Measurements from ENCODE around the gene PGD.
"Not testable (repeated sequence)": the region's sequence is repeated elsewhere in the genome, so short reads cannot be mapped to it uniquely, and the experiment has no call there.

The PGD gene

DNA sequence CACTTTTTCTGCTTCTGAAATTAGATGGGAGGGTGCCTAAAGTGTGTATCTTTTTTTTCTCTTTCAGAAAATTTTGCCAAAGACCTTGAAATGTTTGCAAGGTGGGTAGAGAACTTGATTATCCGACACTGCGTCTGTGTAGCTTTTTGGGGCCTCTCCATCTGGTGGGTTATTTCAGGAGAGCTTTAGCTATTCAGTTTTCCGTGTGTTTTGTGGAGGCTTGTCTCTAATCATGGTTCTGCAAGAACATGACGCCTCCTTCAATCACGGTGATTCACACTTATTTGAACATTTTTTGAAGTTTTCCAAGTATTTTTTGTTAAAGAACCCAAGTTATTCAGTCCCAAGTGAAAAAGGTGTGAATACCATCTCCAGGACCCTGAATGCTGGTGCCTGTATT, 35.7 kb downstream of the PGD start:
- DNase-seq (ENCODE audit: low read depth in 2 of 2), result no peak

DNA sequence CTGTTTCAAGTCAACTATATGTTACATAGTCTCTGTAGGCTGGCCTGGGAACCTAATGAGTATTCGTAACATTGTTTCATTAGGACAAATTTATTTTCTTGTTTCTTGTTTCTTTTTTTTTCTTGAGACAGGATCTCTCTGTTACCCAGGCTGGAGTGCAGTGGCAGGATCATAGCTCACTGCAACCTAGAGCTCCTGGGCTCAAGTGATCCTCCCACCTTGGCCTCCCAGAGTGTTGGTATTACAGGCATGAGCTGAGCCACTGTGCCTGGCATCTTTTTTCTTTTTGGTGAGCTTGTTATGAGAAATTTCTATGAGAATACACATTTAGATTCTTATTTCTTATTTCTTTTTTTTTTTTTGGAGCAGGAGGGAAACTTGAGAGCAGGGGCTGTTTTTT, 38.2 kb downstream of the PGD start:
- no peak for DNase-seq (ENCODE audit: low read depth in 2 of 2)

DNA sequence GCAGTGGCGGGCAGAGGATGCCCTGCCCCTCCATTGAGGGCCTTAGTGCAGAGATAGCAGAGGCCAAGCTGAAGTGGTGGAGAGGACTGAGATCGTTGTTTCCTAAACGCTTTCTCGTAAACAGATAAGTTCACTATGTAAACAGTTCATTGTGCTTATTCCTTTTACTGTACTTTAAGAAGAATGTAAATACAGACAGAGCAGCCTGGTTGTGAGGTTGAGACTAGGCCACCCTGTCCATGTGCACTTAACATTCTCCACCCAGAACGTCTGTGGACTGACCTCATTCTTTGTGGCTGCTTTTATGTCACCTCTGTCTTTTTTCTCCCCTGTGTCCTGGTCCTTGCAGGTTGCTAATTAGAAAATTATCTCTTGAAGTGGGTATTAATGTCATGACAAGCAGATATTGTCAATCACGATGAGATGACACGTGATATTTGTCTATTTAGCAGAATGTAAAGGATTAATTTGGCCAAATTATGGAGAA, 39.9 kb downstream of the PGD start:
- no peak for DNase-seq (ENCODE audit: low read depth in 2 of 2)

DNA sequence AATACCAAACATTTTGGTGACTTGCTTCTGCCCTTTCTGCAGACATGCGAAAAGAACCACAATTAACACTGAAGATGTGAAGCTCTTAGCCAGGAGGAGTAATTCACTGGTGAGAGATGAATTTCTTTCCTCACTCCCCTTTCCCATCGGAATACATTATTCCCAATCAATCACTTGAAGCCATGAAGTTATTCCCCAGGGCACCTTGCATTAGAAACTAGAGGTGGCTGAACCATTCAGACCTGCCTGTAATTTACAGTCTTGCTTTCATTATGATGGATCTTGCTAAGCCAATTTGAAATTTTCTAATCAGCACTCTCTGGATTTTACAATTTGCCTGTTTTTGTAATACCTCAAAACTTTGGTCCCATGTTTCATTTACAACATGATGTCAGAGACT, 41.4 kb downstream of the PGD start:
- DNase-seq (ENCODE audit: low read depth in 2 of 2), result no peak

DNA sequence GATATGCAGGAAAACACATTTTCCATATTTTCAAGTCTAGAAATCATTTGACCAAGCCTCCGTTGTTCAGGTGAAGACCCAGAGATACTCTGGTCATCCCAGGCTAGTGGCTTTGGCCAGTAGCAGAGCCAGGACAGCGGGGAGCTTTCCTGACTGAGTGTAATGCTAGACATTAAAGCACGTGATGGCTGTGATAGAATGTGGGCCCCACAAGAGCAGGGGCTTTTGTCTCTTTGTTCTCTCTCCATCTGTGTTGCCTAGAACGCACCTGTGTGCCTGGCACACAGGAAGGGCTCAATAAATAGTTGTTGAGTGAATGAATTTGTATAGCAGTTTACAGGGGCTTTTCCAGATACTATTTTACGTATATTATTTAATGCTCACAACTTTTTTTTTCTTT, 41.9 kb downstream of the PGD start:
- no peak for DNase-seq (ENCODE audit: low read depth in 2 of 2)

DNA sequence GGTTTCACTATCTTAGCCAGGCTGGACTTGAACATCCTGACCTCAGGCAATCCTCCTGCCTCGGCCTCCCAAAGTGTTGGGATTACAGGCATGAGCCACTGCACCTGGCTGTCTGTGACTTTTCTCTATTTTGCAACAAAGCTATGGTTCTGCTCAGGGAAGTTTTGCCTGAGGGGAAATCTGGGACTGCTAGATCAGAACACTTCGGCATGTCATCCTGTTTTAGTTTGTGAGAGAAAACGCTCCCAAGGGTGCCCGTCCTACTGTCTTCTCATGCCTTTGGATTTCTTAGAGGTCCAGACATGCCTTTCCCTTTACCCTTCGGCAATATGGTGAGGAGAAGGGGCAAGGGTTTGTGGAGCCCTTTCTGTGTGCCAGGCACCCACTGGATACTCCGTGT, 45.4 kb downstream of the PGD start:
- no peak for DNase-seq (ENCODE audit: low read depth in 2 of 2)

DNA sequence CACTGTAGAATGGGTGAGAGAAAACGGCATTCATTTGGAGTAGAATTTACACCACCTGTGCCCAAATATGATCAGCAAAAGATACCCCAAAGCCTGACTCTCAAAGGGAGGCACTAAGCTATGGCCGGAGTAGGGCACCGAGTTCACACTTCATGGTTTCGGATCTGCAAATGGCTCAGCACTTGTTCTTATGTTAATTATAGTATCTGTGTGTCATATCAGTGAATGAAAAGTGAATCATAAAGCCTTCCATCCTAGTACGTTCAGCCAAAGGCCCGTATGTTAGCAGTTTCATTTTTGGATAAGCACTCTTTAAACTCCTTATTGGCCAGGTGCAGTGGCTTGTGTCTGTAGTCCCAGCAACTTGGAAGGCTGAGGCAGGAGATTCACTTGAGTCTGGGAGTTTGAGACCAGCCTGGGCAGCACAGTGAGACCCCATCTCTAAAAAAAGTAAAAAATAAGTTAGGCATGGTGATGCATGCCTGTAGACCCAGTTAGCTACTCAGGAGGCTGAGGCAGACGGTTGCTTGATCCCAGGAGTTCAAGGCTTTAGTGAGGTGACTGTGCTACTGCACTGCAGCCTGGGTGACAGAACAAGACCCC, 46.0 kb downstream of the PGD start:
- DNase-seq (ENCODE audit: low read depth in 2 of 2), result no peak

DNA sequence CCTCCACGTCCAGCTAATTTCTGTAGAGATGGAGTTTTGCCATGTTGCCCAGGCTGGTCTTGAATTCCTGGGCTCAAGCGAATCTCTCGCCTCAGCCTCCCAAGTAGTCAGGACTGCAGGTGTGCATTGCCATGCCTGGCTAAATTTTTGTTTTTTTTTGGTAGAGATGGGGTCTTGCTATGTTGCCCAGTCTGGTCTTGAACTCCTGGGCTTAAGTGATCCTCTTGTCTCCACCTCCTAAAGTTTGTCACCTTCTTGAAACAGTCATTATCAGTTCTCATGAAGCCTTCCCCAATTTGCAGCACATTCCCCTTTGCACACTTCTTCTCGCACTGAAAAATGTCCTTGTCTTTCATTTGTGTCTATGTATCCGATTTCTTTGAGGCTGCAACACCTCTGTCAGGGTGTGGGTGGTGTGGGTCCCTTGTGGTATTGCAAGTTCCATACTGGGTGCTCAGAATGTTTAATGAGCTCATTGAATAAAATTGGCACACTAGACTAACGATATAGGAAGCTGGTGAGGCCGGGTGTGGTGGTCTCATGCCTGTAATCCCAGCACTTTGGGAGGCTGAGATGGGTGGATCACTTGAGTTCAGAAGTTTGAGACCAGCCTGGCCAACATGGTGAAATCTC, 48.0 kb downstream of the PGD start:
- DNase-seq (ENCODE audit: low read depth in 2 of 2), result no peak

DNA sequence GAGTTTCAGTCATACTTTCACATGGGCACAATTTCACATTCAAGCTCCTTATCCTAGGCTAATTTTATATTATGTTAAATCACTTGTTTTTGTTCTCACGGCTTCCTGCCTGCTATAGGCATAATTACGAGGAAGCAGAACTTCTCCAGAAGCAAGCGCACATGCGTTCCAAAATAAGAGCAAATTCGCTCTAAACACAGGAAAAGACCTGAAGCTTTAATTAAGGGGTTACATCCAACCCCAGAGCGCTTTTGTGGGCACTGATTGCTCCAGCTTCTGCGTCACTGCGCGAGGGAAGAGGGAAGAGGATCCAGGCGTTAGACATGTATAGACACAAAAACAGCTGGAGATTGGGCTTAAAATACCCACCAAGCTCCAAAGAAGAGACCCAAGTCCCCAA, 50.9 kb downstream of the PGD start, which contains the start of gene CORT:
Gene CORT (plus strand): TSS at position 281 of the 400 bp plus-strand sequence. CDS start 193 bp downstream, outside the sequence.
- no peak for DNase-seq (ENCODE audit: low read depth in 2 of 2)

DNA sequence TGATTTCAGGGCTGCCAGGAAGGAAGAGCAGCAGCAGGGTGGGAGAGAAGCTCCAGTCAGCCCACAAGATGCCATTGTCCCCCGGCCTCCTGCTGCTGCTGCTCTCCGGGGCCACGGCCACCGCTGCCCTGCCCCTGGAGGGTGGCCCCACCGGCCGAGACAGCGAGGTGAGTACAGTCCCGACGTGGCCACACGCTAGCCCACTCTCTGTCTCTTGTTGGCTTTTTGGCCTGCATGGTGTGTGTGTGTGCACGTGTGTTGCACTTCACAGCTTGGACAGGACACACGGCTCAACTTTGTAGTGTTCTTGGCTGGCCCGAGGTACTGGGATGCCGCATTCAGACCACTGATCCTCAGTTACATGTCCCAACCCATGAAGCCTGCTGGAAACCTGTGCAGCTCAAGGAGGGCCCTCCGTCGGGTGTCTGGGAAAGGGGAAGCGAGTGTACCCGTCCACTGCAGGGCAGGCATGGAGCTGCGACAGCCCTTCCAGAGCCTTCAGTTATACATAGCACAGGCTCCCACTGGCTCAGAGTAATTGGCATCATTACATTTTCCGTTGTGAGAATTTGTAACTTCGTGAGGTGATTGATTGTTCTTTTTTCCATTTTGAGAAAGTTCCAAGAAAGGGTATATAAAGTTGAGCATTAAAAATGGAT, 51.4 kb downstream of the PGD start:
- DNase-seq (ENCODE audit: low read depth in 2 of 2), result no peak

DNA sequence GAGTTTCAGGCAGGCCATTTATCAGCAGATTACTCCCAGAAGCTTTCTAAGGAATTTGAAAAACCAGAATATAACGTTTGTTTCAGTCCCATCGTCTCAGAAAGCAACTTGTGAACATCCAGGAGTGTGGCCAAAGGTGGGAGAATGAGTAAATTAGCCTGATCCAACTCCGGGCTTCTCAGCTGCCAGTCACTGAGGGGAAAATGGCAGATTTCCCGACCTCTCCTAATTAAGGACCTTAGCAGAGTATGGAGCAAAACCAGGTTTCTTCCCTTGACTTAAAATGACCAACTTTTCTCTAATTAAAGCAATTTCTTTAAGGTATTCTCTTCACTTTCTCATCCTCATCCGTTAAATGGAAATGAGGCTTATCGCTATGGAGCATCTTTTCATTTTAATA, 52.0 kb downstream of the PGD start:
- DNase-seq (ENCODE audit: low read depth in 2 of 2), result no peak

DNA sequence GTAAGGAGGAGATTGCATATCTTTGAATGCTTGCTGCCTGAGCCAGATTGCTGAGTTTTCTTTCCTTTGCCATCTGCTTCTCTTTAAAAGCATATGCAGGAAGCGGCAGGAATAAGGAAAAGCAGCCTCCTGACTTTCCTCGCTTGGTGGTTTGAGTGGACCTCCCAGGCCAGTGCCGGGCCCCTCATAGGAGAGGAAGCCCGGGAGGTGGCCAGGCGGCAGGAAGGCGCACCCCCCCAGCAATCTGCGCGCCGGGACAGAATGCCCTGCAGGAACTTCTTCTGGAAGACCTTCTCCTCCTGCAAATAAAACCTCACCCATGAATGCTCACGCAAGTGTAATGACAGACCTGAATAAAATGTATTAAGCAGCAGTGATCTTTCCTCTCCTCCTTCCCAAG, 52.4 kb downstream of the PGD start:
- peak in 1 of 2 experiments; percentile 38 for DNase-seq (ENCODE audit: low read depth in 2 of 2)

DNA sequence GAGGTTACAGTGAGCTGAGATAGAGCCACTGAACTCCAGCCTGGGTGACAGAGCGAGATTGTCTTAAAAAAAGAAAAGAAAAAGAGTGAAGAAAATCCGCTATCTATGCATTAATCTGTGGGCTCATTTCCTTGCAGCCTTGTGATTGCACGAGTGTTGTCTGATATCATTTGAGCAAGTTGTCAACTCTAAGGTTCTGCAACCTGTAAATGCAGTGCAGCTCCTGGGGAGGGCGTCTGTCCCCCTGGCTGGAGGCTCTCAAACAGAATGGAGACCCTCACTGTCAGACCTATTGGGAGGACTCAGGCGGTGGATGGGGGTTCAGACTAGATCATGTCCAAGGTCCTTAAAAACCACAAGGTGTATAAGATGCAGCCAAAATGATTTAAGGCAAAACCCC, 57.2 kb downstream of the PGD start:
- DNase-seq (ENCODE audit: low read depth in 2 of 2), result no peak

DNA sequence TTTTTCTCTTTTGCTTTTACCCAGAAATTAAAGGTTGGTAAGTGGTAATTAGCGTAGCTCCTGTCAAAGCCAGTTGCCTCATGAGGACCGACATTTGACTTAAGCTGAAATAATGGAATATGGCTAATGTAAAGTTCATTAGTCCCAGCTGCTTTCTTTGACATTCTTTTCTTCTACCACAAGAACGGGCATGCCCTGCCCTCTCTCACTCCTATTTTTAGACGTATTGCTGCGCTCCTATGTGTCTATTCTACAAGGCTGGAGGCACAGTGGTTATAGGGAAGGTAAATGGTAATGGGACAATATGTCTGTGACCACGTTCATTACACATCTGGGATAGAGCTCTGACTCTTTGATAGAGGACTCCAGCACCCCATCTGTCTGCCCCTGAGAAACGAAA, 57.8 kb downstream of the PGD start:
- DNase-seq (ENCODE audit: low read depth in 2 of 2), result no peak

DNA sequence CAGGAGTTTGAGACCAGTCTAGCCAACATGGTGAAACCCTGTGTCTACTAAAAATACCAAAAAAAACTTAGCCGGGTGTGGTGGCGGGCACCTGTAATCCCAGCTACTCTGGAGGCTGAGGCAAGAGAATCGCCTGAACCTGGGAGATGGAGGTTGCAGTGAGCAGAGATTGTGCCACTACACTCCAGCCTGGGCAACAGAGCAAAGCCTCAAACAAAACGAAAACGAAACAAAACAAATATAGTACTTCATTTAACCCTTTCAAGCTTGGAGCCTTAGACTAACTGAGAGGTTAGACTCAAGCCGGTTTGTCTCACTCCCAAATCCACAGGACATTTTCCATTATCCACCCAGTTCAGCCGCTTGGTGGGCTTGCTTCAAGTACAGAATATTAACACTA, 58.6 kb downstream of the PGD start:
- DNase-seq (ENCODE audit: low read depth in 2 of 2), result not testable (repeated sequence)

DNA sequence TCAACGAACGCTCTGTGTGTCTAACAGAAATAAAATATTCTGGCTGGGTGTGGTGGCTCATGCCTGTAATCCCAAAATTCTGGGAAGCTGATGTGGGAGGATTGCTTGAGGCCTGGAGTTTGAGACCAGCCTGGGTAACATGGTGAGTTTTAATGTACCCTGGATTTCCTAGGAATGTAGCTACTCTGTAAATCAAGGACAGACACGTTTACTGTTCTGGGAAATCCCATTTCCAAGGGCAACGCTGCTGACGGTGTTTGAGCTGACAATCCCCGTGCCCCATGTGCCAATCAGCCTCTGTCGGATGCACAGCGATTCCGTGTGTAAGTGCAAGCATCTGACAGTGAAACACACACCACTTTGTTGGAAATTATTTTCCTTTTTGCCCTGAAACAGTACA, 59.0 kb downstream of the PGD start:
- no peak for DNase-seq (ENCODE audit: low read depth in 2 of 2)

DNA sequence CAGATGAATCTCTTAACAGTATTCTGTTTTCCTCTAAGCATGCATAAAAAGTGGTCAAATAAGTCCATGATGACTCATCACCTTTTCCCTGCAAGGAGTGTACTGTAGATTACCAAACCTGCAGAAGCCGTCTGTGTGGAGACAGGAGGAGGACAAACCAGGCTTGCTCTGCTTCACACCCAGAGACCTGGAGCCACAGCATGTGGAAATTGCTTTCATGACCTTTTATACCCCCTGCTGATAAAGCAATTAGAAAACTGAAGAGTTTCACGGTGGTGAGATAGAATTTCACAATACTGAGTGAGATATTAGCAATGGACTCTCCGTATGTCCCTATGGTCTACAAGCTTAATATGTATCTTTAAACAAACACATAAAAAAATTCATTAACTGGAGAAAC, 60.3 kb downstream of the PGD start:
- peak; percentile 52 to 61 for DNase-seq (ENCODE audit: low read depth in 2 of 2)

DNA sequence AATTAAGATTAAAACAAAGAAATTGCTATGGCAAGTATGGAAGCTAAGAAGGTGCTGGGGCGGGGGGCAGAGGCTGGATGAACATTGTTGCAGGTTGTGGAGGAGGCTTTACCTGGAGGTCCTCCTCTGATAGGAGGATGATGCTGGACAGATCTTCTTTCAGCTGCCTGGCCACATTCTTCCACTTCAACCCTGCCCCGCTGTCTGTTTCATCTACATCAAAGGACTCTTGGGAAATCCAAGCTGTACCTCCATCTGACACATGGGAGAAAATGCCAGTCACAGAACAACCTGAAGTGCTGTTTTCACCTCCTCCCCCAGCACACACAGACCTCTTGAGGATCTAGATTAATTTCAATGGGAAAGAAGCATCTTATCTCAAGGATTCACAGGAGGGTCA, 68.2 kb downstream of the PGD start:
- no peak for DNase-seq (ENCODE audit: low read depth in 2 of 2)

DNA sequence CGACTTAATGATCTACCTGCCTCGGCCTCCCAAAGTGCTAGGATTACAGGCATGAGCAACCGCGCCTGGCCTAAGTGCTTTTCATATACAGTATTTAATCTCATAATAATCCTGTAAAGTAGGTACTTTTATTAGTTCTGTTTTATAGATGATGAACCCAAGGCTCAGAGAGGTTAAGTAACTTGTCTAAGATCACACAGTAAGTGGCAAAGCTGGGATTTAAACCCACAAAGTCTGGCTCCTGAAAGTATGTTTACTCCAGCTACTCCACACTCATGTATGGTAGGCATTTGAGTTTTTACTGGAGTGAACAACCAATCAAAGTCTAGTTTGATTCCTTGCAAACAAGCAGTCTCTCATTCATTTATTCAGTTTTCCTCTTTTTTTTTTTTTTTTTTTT, 71.2 kb downstream of the PGD start:
- no peak for DNase-seq (ENCODE audit: low read depth in 2 of 2)
